ENCODE measurements around the gene IKZF1.

GRCh38 chr7:50321487-50322067, 17.1 kb downstream of the IKZF1 start:
- no peak for TF ChIP-seq POLR2A (IDR thresholded peaks at IDR 0.05; ENCODE audit: low read length)
- no peak for TF ChIP-seq GATA1 (IDR thresholded peaks at IDR 0.05; ENCODE audit: low read depth, low read length)

All from erythroblast (primary cell).